NK-92 (cell line): ENCODE results near the gene CUX1.

Source experiments
- DNase-seq: peaks from one replicate; lab custom pipeline; 2025; ENCODE audit not compliant: unreplicated experiment; lab: John Stamatoyannopoulos, UW

The CUX1 gene

GRCh38 chr7:101952355-101953247, 135.2 kb downstream of the CUX1 start:
- no peak for DNase-seq

DNA sequence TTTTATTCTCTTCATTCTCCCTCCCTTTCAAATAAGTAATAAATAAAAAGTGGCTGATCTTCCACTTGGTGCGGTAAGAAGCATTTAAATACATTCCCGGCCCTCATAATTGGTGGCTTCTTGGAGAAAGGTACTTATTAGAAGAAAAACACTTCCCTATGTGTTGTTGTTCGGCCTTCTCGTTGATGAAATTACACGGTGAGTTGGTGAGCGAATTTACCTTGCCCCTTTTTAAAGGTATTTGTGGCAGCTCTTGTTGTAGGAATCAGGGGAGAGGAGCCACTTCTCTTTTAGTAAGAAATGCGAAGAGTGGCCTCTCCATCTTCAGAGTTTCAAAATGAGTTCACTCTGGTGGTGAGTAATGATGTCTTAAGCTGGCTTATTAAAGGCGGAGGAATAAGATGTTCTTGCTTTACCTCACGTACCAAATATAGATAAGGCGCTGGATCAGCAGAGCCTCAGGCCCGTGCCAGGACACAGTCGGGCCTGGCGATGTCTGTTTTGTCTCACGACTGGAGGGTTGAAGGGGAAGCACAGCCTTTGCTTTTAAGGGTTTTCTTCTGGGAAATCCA, 135.9 kb downstream of the CUX1 start:
- DNase-seq = no peak

DNA sequence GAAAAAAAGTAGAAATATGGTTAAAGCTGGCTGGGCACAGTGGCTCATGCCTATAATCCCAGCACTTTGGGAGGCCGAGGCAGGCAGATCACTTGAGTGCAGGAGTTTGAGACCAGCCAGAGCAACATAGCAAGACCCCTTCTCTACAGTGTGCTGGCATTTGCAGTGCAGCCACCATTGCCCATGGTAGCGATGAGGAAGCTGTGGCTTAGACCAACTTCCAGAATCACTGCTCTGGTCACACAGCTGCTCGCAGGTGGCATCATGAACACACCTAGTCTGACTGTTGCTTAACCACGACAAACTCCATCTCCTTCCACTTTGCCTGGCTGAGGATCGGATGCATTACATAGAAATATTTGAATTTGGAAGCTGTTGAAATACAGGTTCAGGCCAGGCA, 137.1 kb downstream of the CUX1 start:
- DNase-seq = no peak

DNA sequence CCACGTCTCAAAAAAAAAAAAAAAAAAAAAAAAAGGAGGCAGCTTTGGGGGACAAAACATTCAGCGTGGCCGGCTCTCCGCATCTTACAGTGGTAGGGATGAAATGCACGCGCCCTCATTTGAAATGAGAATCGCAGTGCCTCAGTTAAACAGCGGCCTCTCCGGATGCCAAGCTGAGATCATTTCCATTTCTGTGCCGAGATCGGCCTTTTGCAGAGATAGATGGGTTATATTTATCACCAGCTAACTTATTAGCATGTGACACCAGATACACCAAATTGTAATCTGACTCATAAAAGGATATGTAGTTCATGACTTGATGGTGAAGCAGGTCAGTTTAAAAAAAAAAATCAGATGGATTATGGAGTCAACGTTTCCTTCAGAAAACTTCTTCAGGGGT, 138.7 kb downstream of the CUX1 start:
- DNase-seq = no peak

DNA sequence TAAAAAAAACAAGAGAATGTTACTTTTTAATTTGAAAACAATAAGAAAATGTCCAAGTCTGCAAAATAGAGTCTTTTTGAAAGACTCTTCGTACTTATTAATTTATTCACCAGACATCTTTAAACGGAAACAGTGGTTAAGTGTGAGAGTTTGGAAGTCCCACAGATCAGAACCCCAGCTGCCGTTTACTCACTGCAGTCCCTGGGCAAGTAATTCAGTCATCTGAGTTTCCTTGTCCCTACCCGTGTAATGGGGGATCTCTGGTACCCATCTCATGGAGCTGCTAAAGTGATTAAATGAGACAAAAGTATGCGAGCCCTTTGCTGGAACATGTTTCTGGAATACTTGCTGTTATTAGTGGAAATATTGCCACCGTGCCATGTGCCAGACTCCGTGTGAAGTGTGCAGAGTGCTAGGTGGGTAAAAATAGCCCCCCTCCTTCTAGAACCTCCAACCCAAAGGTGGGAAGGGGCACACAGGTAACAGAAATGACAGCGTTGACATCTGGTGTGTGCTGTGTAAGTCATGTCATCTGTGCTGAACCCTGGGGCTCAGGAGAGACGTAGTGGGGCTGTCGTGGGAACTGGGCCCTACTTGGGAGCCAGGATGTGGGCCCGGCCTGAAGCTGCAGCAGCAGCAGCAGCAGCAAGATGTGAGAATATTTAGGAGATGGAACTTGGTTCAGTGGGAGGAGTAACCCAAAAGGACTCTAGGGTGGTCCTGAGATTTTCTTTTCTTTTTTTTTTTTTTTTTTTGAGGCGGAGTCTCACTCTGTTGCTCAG, 140.5 kb downstream of the CUX1 start:
- no peak for DNase-seq

DNA sequence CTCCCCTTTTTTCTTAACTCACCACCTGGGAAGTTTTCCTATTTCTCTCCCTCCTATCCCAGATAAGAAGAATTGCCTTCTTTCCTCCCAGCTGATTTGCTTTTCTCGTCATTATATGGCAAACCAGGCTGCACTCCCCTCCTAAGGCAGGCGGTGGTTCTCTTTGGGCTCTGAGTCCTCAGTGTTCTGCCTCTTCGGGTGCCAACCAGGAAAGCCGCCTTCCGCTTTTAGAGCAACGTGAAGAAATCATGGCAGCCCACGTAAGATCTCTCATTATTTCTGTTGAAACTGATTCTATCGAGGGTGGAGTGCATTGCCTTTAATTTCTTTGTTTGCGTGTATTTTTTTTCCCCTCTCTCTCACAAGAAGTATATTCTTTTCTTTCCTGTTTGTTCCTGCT, 141.9 kb downstream of the CUX1 start:
- DNase-seq = no peak

GRCh38 chr7:101959829-101960228, 142.4 kb downstream of the CUX1 start:
- DNase-seq = no peak

GRCh38 chr7:101960323-101960722, 142.9 kb downstream of the CUX1 start:
- DNase-seq = no peak

DNA sequence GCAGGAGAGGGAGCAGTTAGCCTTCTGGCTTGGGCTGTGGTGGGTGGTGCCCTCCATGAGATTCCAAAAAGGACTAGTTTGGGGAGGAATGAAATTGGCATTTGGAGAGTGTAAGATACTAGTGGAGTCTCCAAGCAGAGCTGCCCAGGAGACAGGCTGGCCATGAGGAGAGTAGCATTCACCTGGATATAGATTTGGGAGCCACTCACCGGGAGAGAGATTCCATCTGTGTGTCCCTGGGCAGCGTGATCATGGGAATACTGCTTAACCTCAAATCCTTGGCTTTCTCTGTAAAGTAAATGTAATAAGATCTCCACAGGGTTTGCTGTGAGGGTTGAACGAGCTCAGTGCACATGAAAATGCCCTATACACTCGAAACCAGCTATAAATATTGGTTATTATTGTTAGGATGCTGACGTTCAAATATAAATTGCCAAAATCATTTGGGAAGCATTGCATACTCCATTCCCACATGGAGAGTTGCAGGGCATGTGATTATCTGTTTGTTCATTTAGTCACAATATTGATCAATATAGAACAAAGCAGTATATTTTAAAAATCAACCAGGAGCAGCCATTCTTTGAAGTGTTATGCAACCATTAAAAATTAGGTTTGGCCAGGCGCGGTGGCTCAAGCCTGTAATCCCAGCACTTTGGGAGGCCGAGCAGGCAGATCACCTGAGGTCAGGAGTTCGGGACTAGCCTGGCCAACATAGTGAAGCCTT, 143.7 kb downstream of the CUX1 start:
- DNase-seq = no peak

DNA sequence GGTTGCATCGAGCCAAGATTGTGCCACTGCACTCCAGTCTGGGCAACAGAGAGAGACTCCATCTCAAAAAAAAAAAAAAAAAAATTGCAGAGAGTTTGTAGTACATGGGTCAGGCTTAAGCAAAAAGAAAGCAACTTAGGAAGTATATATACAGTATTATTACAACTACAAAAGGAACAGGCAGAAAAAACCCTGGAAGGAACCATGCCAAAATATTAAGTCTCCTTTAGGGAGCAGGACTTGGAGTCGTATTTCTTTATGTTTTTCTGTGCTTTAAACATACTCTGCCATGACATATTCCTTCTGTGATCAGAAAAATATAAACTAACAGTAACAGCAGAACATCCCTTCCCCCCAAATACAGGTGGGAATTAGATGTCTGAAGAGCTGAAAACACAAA, 144.4 kb downstream of the CUX1 start:
- no peak for DNase-seq

DNA sequence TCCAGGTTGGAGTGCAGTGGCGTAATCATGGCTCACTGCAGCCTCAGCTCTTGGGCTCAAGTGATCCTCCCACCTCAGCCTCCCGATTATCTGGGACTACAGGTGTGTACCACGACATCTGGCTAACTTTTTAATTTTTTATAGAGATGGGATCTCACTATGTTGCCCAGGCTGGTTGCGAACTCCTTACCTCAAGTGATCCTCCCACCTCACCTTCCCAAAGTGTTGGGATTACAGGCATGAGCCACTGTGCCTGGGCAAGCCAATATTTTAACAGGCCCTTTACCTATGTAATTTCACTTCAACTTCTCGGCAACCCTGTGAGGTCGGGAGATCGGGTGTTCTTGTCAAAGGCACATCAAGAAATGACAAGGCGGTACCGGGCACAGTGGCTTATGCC, 146.3 kb downstream of the CUX1 start:
- no peak for DNase-seq

DNA sequence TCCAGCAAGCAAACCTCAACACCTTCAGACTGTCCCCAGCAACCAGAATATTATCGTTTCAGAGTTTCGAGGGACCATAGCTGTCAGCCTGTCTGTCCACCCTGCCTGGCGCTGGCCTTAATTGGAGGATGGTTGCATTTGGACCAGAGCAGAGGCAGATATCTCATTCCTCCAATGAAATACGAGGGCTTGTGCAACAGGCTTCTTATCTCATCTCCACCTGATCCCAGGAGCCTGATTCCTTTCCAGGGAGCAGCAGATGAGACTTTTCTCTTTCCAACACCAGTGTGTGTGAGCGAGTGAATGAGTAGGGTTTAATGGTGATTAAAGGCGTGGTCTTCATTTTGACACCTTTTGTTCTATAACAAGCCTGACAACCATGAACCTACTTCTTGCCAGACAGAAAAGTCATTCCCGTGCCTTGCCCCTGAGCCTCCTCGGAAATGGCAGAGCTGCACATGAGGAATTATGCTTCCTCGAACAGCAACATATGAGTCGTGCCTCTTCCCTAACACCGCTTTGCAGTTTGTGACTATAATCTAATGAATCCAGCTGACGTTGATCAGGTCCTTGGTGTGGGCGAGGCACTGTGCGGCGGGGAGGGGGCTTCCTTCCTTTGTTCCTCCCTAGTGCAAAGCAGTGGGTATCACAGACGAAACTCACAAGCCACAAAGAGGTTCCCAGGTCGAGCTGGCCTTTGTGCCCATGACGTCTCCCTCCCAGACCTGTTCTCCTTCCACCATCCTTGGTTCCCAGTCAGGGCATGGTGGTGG, 147.4 kb downstream of the CUX1 start:
- DNase-seq = no peak

- no peak for DNase-seq
Observed at GRCh38 chr7:101968720-101969466, 151.5 kb downstream of the CUX1 start.

DNA sequence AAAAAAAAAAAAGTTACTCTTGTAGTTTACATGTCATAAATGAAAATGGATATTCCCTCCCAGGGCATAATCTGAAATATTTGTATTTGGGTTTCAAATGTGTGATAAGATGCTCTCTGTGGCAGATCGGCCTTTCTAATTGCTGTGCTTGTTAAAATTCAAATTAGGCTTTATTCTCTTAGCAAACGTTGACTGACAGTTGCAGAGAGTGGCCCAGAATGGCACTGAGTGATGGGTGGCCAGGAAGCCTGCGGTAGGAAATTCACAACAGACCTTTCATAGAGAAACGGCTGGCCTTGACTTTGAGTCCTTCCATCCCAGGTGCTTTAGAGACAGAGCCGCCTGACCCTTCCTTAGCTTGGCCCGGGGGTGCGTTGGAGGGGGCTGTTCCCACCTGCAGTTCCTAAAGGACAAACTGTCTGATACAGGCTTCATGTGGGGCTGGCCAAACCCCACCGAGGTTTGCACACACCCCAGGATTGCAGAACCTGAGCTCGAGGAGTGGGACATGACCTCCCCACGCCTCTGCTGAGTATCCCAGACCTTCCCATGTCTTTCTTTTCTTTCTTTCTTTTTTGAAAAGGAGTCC, 152.7 kb downstream of the CUX1 start:
- DNase-seq = no peak

DNA sequence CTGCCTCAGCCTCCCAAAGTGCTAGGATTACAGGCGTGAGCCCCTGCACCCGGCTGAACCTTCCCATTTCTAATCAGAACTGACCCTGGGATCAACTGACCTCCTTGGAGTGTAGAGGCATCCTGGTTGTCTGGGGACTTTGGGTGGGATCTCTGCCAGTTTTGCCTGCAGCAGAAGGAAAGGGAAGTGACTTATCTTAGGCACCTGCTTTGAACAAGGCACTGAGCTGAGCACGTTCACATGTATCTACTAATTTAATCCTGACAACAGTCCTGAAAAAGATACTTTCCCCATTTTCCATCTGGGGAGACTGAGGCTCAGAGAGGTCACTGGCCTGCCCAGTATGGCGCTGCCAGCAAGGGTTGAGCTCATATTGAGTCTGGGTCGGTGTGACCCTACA, 153.4 kb downstream of the CUX1 start:
- DNase-seq = no peak

GRCh38 chr7:101971457-101971856, 154.0 kb downstream of the CUX1 start:
- no peak for DNase-seq

- no peak for DNase-seq
Observed at GRCh38 chr7:101972627-101973026, 155.2 kb downstream of the CUX1 start.

- no peak for DNase-seq
Observed at GRCh38 chr7:101973130-101973529, 155.7 kb downstream of the CUX1 start.

- DNase-seq = no peak
Observed at GRCh38 chr7:101974393-101974792, 157.0 kb downstream of the CUX1 start.
